Activated T-helper 17 cell treated with anti-CD3 and anti-CD28 coated beads, Interleukin-2, amount 50 U/mL, for 72 hours (primary cell): ENCODE results near the gene KIAA0825. TPM values are rescaled to one million over a fixed set of nuclear protein-coding genes. Genes with fewer than 3 reads are reported as not detected.

Source experiments
- ATAC-seq: fragments of 150-1000 bp; cut with Tn5 transposase; replicated peaks from 2 replicates; pipeline ENCODE4 v1.10.0; 2021; ENCODE audit warnings: mild to moderate bottlenecking, moderate library complexity
- H3K27ac Mint-ChIP-seq: one replicate; pipeline ENCODE4 v1.8.0; 2022; ENCODE audit warnings: mixed read lengths
- H3K27me3 Mint-ChIP-seq: one replicate; pipeline ENCODE4 v1.8.0; 2022; ENCODE audit warnings: mixed read lengths
- H3K36me3 Mint-ChIP-seq: one replicate; pipeline ENCODE4 v1.8.0; 2022; ENCODE audit warnings: low read depth, mild to moderate bottlenecking, mixed read lengths
- H3K4me1 Mint-ChIP-seq: one replicate; pipeline ENCODE4 v1.8.0; 2022; ENCODE audit warnings: mixed read lengths
- H3K4me3 Mint-ChIP-seq: one replicate; pipeline ENCODE4 v1.8.0; 2022; ENCODE audit warnings: mild to moderate bottlenecking, mixed read lengths
- H3K9me3 Mint-ChIP-seq: one replicate; pipeline ENCODE4 v1.8.0; 2022; ENCODE audit warnings: mixed read lengths
- total RNA-seq, 2 donors: library from RNA; stranded (reverse); gene quantifications; one replicate each; pipeline ENCODE4 v1.2.3, GENCODE V29; 2022

The KIAA0825 gene
- total RNA-seq, 2 donors from 2014 or later, result 0.97 to 1.1 TPM

GRCh38 chr5:94505327-94506068 lies 112.9 kb downstream of the KIAA0825 start:
- Mint-ChIP-seq H3K4me1 (no peaks in the 10 kb centered on the region), H3K27ac (no peak overlapping the region)

DNA sequence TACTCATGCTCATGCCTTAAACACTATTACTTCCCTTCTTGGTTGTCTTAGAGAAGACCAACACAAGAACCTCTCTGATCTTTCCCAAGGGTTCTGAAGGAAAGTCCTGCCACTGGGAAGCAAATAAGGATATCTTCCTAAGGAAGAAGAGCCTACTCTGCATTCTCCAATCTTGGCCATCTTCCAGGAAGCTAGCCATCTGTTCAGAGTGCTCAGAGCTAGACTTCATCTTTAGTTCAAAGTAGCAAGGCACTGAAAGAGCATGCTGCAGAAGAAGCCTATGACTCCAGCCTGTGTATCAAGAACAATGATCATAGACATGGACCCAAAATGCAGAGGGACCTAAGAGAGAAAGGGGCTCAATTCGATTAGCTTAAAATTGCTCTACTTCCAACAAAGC lies 114.7 kb downstream of the KIAA0825 start:
- Mint-ChIP-seq H3K4me1 (no peaks in the 10 kb centered on the region), H3K4me3 (no peak overlapping the region), H3K9me3 (no peaks in the 10 kb centered on the region), H3K36me3 (no peaks in the 10 kb centered on the region), H3K27ac (no peak overlapping the region), H3K27me3 (no peaks in the 10 kb centered on the region)
- no peak for ATAC-seq

More at GRCh38 chr5:94505327-94506068, 112.9 kb downstream of the KIAA0825 start:
- H3K36me3 Mint-ChIP-seq, result no peaks in the 10 kb centered on the region
- no peaks in the 10 kb centered on the region for H3K27me3 Mint-ChIP-seq
- ATAC-seq, result no peak
- H3K4me3 Mint-ChIP-seq, result no peak overlapping the region
- no peaks in the 10 kb centered on the region for H3K9me3 Mint-ChIP-seq

GRCh38 chr5:94501365-94501764 lies 117.0 kb downstream of the KIAA0825 start:
- Mint-ChIP-seq H3K36me3 (no peaks in the 10 kb centered on the region), H3K27ac (no peak overlapping the region), H3K4me3 (no peak overlapping the region), H3K4me1 (no peaks in the 10 kb centered on the region), H3K27me3 (no peaks in the 10 kb centered on the region), H3K9me3 (no peaks in the 10 kb centered on the region)
- ATAC-seq, result no peak

DNA sequence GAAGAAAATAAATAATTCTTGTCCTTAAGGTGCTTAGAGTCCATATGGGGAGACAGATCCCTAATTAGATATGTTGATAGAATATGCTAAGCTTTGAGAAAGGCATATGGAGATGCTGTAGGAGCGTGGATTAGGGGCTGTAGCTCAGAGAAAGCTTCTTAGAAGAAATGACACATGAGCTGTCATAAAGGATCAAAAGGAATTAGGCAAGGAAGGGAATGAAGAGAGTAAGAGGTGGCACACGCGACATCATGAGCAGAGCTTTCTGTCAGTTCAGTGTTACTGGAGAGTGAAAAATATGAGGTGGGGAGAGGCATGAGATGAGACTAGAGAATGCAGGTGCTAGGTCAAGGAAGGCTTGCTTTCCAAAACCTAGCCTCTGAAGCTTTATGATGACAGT lies 118.6 kb downstream of the KIAA0825 start:
- Mint-ChIP-seq H3K36me3 (no peaks in the 10 kb centered on the region), H3K4me3 (no peak overlapping the region), H3K9me3 (no peaks in the 10 kb centered on the region), H3K27ac (no peak overlapping the region), H3K27me3 (no peaks in the 10 kb centered on the region), H3K4me1 (no peaks in the 10 kb centered on the region)
- ATAC-seq, result no peak

DNA sequence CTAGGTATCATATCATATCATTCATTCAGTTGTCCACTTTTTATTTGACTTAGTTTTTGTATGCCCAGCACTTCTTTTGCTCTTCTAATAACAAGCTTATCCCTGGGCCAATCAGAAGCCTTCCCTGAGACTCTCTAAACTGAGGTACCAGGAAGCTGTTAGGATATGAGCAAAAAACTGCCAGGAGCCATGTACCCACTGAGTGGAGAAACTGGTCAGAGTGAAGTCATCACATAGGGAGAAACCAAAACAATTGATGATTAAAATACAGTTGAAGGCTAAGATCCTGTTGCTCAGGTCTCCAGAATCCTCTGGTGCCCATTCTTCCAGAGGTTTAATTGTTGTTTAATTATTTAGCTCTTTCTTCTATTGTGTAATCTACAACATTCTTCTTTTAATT lies 120.2 kb downstream of the KIAA0825 start:
- no peak for ATAC-seq

GRCh38 chr5:94485067-94485466 lies 133.3 kb downstream of the KIAA0825 start:
- no peak overlapping the region for H3K27ac Mint-ChIP-seq
- H3K27me3 Mint-ChIP-seq, result no peaks in the 10 kb centered on the region
- no peaks in the 10 kb centered on the region for H3K4me1 Mint-ChIP-seq
- no peaks in the 10 kb centered on the region for H3K36me3 Mint-ChIP-seq
- no peak for ATAC-seq
- H3K4me3 Mint-ChIP-seq, result no peak overlapping the region
- no peaks in the 10 kb centered on the region for H3K9me3 Mint-ChIP-seq

More for the DNA sequence above, 120.2 kb downstream of the KIAA0825 start:
- H3K4me1 Mint-ChIP-seq, result no peaks in the 10 kb centered on the region
- no peak overlapping the region for H3K4me3 Mint-ChIP-seq
- H3K36me3 Mint-ChIP-seq, result no peaks in the 10 kb centered on the region
- no peaks in the 10 kb centered on the region for H3K27me3 Mint-ChIP-seq
- H3K27ac Mint-ChIP-seq, result no peak overlapping the region
- H3K9me3 Mint-ChIP-seq, result no peaks in the 10 kb centered on the region

GRCh38 chr5:94481059-94481458 lies 137.3 kb downstream of the KIAA0825 start:
- no peak overlapping the region for H3K4me3 Mint-ChIP-seq
- no peak overlapping the region for H3K27ac Mint-ChIP-seq
- H3K27me3 Mint-ChIP-seq, result no peaks in the 10 kb centered on the region
- ATAC-seq, result no peak
- H3K4me1 Mint-ChIP-seq, result no peaks in the 10 kb centered on the region
- no peaks in the 10 kb centered on the region for H3K36me3 Mint-ChIP-seq
- H3K9me3 Mint-ChIP-seq, result no peaks in the 10 kb centered on the region

GRCh38 chr5:94480486-94480885 lies 137.9 kb downstream of the KIAA0825 start:
- Mint-ChIP-seq H3K9me3 (no peaks in the 10 kb centered on the region), H3K4me3 (no peak overlapping the region), H3K36me3 (no peaks in the 10 kb centered on the region), H3K27ac (no peak overlapping the region), H3K4me1 (no peaks in the 10 kb centered on the region), H3K27me3 (no peaks in the 10 kb centered on the region)
- ATAC-seq, result no peak

DNA sequence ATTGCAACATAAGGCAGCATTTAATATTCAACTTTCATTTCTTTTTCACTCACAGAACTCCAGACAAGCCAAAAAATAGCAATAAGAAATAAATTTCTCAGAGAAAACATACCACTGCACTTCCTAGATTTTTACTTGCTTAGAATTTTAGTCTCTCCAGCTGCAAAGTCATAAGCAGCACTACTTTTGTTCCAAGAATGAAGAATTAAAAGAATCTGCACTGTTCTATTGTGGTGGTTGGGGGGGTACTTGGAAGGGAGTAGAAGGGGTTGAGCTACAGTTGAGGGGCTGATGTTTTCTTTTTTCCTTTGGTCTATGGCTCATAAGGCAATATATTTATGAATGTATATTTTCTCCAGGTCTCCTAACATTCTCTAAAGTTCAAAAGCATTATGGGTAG lies 144.5 kb downstream of the KIAA0825 start:
- Mint-ChIP-seq H3K27me3 (no peaks in the 10 kb centered on the region), H3K27ac (no peak overlapping the region), H3K9me3 (no peaks in the 10 kb centered on the region), H3K4me1 (no peaks in the 10 kb centered on the region), H3K36me3 (no peaks in the 10 kb centered on the region), H3K4me3 (no peak overlapping the region)
- ATAC-seq, result no peak

- Mint-ChIP-seq H3K27me3 (no peaks in the 10 kb centered on the region), H3K4me1 (no peaks in the 10 kb centered on the region), H3K36me3 (no peaks in the 10 kb centered on the region), H3K9me3 (no peaks in the 10 kb centered on the region), H3K4me3 (no peak overlapping the region), H3K27ac (no peak overlapping the region)
- no peak for ATAC-seq
Measured at GRCh38 chr5:94471521-94471920, 146.9 kb downstream of the KIAA0825 start.

DNA sequence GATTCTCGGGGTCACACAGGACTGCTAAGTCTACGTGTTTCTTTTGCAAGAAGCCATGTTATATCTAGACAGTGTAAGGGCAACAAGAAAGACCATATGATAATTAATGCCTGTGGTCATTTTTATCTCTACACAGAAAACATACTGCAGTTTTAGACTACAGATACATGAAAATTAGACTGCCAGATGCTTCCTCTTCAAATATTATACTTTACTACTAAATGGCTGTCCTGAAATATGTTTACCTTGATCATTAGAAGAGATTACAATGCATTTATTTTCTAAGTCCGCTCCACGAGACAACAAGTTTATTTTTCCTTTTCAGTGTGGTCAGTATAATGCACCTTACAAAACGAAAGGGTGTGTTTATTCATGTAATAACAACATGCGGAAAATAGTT lies 147.6 kb downstream of the KIAA0825 start:
- ATAC-seq, result no peak
- Mint-ChIP-seq H3K4me1 (no peaks in the 10 kb centered on the region), H3K36me3 (no peaks in the 10 kb centered on the region), H3K27me3 (no peaks in the 10 kb centered on the region), H3K4me3 (no peak overlapping the region), H3K27ac (no peak overlapping the region), H3K9me3 (no peaks in the 10 kb centered on the region)

DNA sequence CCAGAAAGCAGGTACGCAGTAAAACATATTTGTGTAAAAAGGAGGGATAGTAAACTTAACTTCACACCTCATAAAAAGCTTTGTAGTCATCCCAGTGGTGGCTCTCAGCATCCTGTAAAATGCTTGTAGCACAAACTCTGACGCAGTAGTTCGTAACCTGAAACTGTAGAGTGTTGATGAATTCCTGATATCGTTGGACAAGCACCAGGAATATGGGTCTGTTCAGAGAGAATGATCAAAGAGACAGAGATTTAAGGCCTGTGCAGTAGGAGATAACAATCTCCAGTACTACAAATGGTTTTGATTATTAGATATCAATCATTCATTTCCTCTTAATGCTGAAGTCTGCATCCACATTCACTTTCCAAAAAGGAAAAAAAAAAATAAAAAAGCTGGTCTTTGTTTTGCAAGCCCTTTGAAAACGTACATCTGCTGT lies 148.5 kb downstream of the KIAA0825 start:
- H3K9me3 Mint-ChIP-seq, result no peaks in the 10 kb centered on the region
- no peaks in the 10 kb centered on the region for H3K36me3 Mint-ChIP-seq
- no peaks in the 10 kb centered on the region for H3K27me3 Mint-ChIP-seq
- ATAC-seq, result no peak
- H3K27ac Mint-ChIP-seq, result no peak overlapping the region
- no peak overlapping the region for H3K4me3 Mint-ChIP-seq
- H3K4me1 Mint-ChIP-seq, result no peaks in the 10 kb centered on the region

- H3K4me3 Mint-ChIP-seq, result no peak overlapping the region
- ATAC-seq, result no peak
- no peaks in the 10 kb centered on the region for H3K27me3 Mint-ChIP-seq
- H3K36me3 Mint-ChIP-seq, result no peaks in the 10 kb centered on the region
- H3K4me1 Mint-ChIP-seq, result no peaks in the 10 kb centered on the region
- no peaks in the 10 kb centered on the region for H3K9me3 Mint-ChIP-seq
- H3K27ac Mint-ChIP-seq, result no peak overlapping the region
Measured at GRCh38 chr5:94467954-94468930, 150.2 kb downstream of the KIAA0825 start.

GRCh38 chr5:94467346-94467953 lies 151.0 kb downstream of the KIAA0825 start:
- H3K36me3 Mint-ChIP-seq, result no peaks in the 10 kb centered on the region
- no peak overlapping the region for H3K27ac Mint-ChIP-seq
- ATAC-seq, result no peak
- no peaks in the 10 kb centered on the region for H3K27me3 Mint-ChIP-seq
- no peaks in the 10 kb centered on the region for H3K4me1 Mint-ChIP-seq
- H3K9me3 Mint-ChIP-seq, result no peaks in the 10 kb centered on the region
- H3K4me3 Mint-ChIP-seq, result no peak overlapping the region
